ENCODE data around the gene PHKA1. TPM values are rescaled to one million over a fixed set of nuclear protein-coding genes. Genes with fewer than 3 reads are reported as not detected.
"Not testable (repeated sequence)": the region's sequence is repeated elsewhere in the genome, so short reads cannot be mapped to it uniquely, and the experiment has no call there.

The PHKA1 gene
- total RNA-seq (2022) (8.9 and 9.1 TPM in 2 replicates), Bru-seq, nascent RNA (percentile 58 among the genes with signal in this experiment), BruChase-seq, experiment 1, labeled RNA remaining after a 6-hour chase (percentile 51 among the genes with signal in this experiment), BruChase-seq, experiment 2, labeled RNA remaining after a 2-hour chase (percentile 52 among the genes with signal in this experiment)
- long read RNA-seq, full-length matches to known transcripts: 8 of 24 reads
- long read RNA-seq, partial matches to known transcripts: 1 of 24 reads
- long read RNA-seq, other reads (novel, unspliced or antisense): 15 of 24 reads

DNA sequence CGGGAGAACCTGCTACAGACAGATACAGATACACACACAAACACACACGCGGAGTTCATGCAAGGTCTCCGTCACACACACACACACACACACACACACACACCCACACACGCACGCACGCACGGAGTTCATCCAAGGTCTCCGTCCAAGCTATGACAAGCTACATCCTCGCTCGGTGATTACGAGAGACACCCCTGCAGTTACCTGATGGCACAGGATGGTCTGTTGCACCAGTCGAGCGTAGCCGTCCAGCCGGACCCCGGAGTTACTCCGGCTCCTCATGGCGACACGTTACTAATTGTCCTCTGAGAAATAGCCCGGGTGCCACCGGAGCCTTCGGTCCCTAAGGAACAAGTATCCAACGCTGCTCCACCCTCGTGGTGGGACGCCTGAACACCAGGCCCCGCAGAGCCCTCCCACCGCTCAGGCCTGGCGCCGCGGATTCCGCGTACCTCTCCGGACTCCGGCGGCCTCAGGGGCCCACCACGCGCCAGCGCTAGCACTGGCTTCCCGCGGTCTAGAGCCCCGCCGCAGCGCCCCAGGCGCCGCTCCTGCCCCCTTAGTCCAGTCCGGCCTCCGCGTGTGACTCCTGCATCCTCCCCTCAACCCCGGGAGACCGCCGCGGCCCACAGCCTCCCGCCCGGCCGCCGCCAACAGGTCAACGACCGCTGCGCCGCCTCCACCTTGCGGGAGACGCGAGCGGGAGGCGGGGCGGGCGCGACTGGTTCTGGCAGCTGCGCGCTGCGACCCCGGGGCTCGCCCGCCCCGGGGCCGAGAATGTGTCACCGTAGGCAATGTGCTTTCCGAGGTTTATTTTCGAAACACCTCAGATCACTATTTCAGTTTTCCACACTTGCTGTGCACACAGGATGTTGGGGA lies at the start of gene PHKA1:
PHKA1 (minus strand) TSS at position 708 of the 879 bp plus-strand sequence; CDS start at position 282, 426 bp downstream.
- POLR2A ChIA-PET: interaction anchor here (0.5 to 3.4 kb wide), 5 partner anchors 14 to 149 kb away, joined by 3 to 25 read pairs (median 4); no protein-coding TSS in a partner anchor
- not testable (repeated sequence) for BruUV-seq (replicated peaks); H3K9me3 Mint-ChIP-seq (ENCODE audit: unreplicated experiment)

DNA sequence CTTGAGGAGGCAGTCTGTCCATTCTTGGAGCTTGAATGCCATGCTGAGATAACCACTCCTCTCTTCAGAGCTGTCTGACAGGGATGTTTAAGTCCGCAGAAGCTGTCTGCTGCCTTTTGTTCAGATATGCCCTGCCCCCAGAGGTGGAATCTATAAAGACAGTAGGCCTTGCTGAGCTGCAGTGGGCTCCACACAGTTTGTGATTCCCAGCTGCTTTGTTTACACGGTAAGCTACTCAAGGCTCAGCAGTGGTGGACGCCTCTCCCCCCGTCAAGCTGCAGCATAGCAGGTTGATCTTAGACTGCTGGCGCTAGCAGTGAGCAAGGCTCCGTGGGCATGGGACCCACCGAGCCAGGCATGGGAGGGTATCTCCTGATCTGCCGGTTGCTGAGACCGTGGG lies 46.3 kb upstream of the PHKA1 start:
- H3K36me3 Mint-ChIP-seq (ENCODE audit: insufficient read depth, unreplicated experiment); H3K4me3 Mint-ChIP-seq (ENCODE audit: unreplicated experiment); H3K9me3 Mint-ChIP-seq (ENCODE audit: unreplicated experiment); H3K4me1 Mint-ChIP-seq (ENCODE audit: insufficient read depth, unreplicated experiment); POLR2A ChIA-PET; DNase-seq (ENCODE audit: unreplicated experiment); CTCF ChIA-PET; H3K27me3 Mint-ChIP-seq (ENCODE audit: insufficient read depth, unreplicated experiment); intact Hi-C loops (cut with micrococcal nuclease); H3K27ac Mint-ChIP-seq (ENCODE audit: low read depth, unreplicated experiment); BruUV-seq (replicated peaks): not testable (repeated sequence)

More for the DNA sequence above, at the start of gene PHKA1:
- H3K4me1 Mint-ChIP-seq (ENCODE audit: insufficient read depth, unreplicated experiment): not testable (repeated sequence)
- intact Hi-C loops (cut with micrococcal nuclease): loop anchor here (2.0 to 5.0 kb wide), 2 partner anchors 92 to 105 kb away; no protein-coding TSS in a partner anchor
- CTCF ChIA-PET: interaction anchor here (0.6 to 1.3 kb wide), 6 partner anchors 14 to 824 kb away, joined by 3 to 4 read pairs (median 3); partner anchors contain the start of gene PIN4
- H3K4me3 Mint-ChIP-seq (ENCODE audit: unreplicated experiment): peak within 1 kb of the TSS; percentile 72
- H3K27me3 Mint-ChIP-seq (ENCODE audit: insufficient read depth, unreplicated experiment): peaks cover 41% of the 10 kb centered on the region
- peaks cover 14% of the 10 kb centered on the region for H3K36me3 Mint-ChIP-seq (ENCODE audit: insufficient read depth, unreplicated experiment)
- peak within 1 kb of the TSS; percentile 24 for H3K27ac Mint-ChIP-seq (ENCODE audit: low read depth, unreplicated experiment)
- peak; percentile 51 for DNase-seq (ENCODE audit: unreplicated experiment)

DNA sequence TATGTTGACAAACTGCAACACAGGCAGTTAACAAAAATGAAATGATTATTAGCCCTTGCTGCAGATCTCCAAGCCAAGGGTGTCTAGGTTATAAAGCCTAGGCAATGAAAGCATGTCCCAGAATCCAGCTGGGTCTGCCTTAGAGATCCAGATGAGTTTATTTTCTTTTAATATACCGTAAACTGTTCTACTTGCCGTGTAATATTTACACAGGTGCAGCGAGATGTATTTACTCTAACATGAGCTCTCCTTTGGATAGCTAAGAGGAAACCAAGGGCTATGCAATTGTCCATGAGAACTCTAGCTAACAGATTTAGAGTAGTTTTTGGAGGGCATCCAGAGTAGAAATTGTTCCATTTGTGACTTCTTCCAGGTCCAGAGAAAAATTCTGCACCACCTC lies 34.4 kb upstream of the PHKA1 start:
- H3K36me3 Mint-ChIP-seq (ENCODE audit: insufficient read depth, unreplicated experiment); H3K9me3 Mint-ChIP-seq (ENCODE audit: unreplicated experiment); POLR2A ChIA-PET; intact Hi-C loops (cut with micrococcal nuclease); H3K4me3 Mint-ChIP-seq (ENCODE audit: unreplicated experiment); BruUV-seq (replicated peaks); H3K27ac Mint-ChIP-seq (ENCODE audit: low read depth, unreplicated experiment); DNase-seq (ENCODE audit: unreplicated experiment); H3K4me1 Mint-ChIP-seq (ENCODE audit: insufficient read depth, unreplicated experiment); CTCF ChIA-PET; H3K27me3 Mint-ChIP-seq (ENCODE audit: insufficient read depth, unreplicated experiment): not testable (repeated sequence)

DNA sequence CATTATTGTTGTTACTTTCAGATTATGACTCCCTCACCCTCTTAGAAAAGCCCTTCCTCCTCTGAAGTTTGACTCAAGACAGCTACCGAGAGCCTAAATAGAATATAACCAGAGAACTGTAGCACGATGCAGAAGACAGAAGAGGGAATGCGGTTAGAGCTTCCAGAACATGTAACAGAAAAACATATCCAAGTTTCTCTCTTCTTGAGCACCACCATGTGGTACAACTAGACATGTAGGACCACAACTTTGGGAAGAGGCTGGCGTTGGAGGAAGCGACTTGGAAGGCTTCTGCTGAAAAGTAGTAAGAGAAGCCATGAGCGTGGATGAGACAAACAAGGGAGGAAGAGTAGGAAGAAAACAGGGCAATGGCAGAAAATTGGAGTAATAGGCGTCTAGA lies 31.4 kb upstream of the PHKA1 start:
- POLR2A ChIA-PET; DNase-seq (ENCODE audit: unreplicated experiment); H3K27ac Mint-ChIP-seq (ENCODE audit: low read depth, unreplicated experiment); CTCF ChIA-PET; H3K4me3 Mint-ChIP-seq (ENCODE audit: unreplicated experiment); BruUV-seq (replicated peaks); H3K4me1 Mint-ChIP-seq (ENCODE audit: insufficient read depth, unreplicated experiment); H3K9me3 Mint-ChIP-seq (ENCODE audit: unreplicated experiment); H3K36me3 Mint-ChIP-seq (ENCODE audit: insufficient read depth, unreplicated experiment); intact Hi-C loops (cut with micrococcal nuclease); H3K27me3 Mint-ChIP-seq (ENCODE audit: insufficient read depth, unreplicated experiment): not testable (repeated sequence)

DNA sequence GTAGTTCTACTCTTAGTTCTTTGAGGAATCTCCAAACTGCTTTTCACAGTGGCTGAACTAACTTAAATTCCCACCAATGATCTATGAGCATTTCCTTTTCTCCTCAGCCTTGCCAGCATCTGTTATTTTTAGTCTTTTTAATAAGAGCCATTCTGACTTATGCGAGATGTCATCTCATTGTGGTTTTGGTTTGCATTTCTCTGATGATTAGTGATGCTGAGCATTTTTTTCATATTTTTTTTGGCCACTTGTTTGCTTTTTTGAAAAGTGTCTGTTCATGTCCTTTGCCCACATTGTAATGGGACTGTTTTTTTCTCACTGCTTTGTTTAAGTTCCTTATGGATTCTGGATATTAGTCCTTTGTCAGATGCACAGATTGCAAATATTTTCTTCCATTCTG lies 21.5 kb upstream of the PHKA1 start:
- DNase-seq (ENCODE audit: unreplicated experiment): no peak
- Mint-ChIP-seq H3K27ac (ENCODE audit: low read depth, unreplicated experiment) (no peak overlapping the region), H3K4me1 (ENCODE audit: insufficient read depth, unreplicated experiment) (no peaks in the 10 kb centered on the region), H3K9me3 (ENCODE audit: unreplicated experiment) (peaks cover 19% of the 10 kb centered on the region), H3K36me3 (ENCODE audit: insufficient read depth, unreplicated experiment) (no peaks in the 10 kb centered on the region), H3K4me3 (ENCODE audit: unreplicated experiment) (no peak overlapping the region), H3K27me3 (ENCODE audit: insufficient read depth, unreplicated experiment) (peaks cover 84% of the 10 kb centered on the region)
- ChIA-PET CTCF (no interaction called here), POLR2A (no interaction called here)
- TF ChIP-seq, protein P1, sequence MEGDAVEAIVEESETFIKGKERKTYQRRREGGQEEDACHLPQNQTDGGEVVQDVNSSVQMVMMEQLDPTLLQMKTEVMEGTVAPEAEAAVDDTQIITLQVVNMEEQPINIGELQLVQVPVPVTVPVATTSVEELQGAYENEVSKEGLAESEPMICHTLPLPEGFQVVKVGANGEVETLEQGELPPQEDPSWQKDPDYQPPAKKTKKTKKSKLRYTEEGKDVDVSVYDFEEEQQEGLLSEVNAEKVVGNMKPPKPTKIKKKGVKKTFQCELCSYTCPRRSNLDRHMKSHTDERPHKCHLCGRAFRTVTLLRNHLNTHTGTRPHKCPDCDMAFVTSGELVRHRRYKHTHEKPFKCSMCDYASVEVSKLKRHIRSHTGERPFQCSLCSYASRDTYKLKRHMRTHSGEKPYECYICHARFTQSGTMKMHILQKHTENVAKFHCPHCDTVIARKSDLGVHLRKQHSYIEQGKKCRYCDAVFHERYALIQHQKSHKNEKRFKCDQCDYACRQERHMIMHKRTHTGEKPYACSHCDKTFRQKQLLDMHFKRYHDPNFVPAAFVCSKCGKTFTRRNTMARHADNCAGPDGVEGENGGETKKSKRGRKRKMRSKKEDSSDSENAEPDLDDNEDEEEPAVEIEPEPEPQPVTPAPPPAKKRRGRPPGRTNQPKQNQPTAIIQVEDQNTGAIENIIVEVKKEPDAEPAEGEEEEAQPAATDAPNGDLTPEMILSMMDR (IDR thresholded peaks at IDR 0.05; ENCODE audit: unreplicated experiment): no peak
- intact Hi-C loops (cut with micrococcal nuclease): no loop called here
- no TSS peak for BruUV-seq (replicated peaks)

DNA sequence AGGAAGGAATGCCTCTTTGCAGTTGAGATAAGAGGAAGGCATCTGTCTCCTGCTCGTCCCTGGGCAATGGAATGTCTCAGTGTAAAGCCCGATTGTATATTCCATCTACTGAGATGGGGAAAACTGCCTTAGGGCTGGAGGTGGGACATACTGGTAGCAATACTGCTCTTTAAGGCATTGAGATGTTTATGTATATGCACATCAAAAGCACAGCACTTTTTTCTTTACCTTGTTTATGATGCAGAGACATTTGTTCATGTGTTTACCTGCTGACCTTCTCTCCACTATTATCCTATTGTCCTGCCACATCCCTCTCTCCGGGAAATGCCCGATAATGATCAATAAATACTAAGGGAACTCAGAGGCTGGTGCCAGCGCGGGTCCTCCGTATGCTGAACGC lies 19.5 kb upstream of the PHKA1 start:
- POLR2A ChIA-PET; H3K27ac Mint-ChIP-seq (ENCODE audit: low read depth, unreplicated experiment); H3K4me1 Mint-ChIP-seq (ENCODE audit: insufficient read depth, unreplicated experiment); CTCF ChIA-PET; H3K4me3 Mint-ChIP-seq (ENCODE audit: unreplicated experiment); BruUV-seq (replicated peaks); intact Hi-C loops (cut with micrococcal nuclease); H3K36me3 Mint-ChIP-seq (ENCODE audit: insufficient read depth, unreplicated experiment); DNase-seq (ENCODE audit: unreplicated experiment): not testable (repeated sequence)
- Mint-ChIP-seq H3K27me3 (ENCODE audit: insufficient read depth, unreplicated experiment) (peaks cover 72% of the 10 kb centered on the region), H3K9me3 (ENCODE audit: unreplicated experiment) (peaks cover 19% of the 10 kb centered on the region)

All from MCF 10A (cell line).